ENCODE data around the gene PAQR5. TPM values are rescaled to one million over a fixed set of nuclear protein-coding genes. Genes with fewer than 3 reads are reported as not detected.
A peak's percentile ranks its signal among the peaks of the same experiment; 100 is the strongest.

PAQR5 gene
- total and polyA plus RNA-seq, 7 donors, result 0.08 to 0.39 (median 0.17) TPM; not detected in 1

GRCh38 chr15:69357773-69358771, 59.4 kb downstream of the PAQR5 start:
- H3K36me3 ChIP-seq (ENCODE audit: insufficient read depth in 1 of 2, low read depth in 1 of 2), result no peaks in the 10 kb centered on the region
- 60 to 65% (median 63%) methylated on average over 9 of the region's 9 CpGs for WGBS, 3 donors
- H3K27me3 ChIP-seq (ENCODE audit: insufficient read depth in 3 of 3, low read length in 2 of 3), result no peaks in the 10 kb centered on the region
- DNase-seq (peak in 1 of 2 donors; percentile 11), ATAC-seq (no peak)
- H3K4me1 ChIP-seq, result no peaks in the 10 kb centered on the region
- no peaks in the 10 kb centered on the region for H3K9me3 ChIP-seq
- H3K27ac ChIP-seq, result no peak overlapping the region
- intact Hi-C loops (cut with DNase I), result no loop called here
- no peak for TF ChIP-seq CTCF (IDR thresholded peaks at IDR 0.05)
- H3K4me3 ChIP-seq, result no peak overlapping the region

GRCh38 chr15:69358850-69359249, 60.1 kb downstream of the PAQR5 start:
- H3K27ac ChIP-seq, result no peak overlapping the region
- 88 to 91% (median 90%) methylated on average over 4 of the region's 4 CpGs for WGBS, 3 donors
- no peaks in the 10 kb centered on the region for H3K4me1 ChIP-seq
- TF ChIP-seq CTCF (IDR thresholded peaks at IDR 0.05), result no peak
- no peaks in the 10 kb centered on the region for H3K36me3 ChIP-seq (ENCODE audit: insufficient read depth in 1 of 2, low read depth in 1 of 2)
- intact Hi-C loops (cut with DNase I), result no loop called here
- no peaks in the 10 kb centered on the region for H3K9me3 ChIP-seq
- DNase-seq (no peak), ATAC-seq (no peak)
- H3K4me3 ChIP-seq, result no peak overlapping the region
- H3K27me3 ChIP-seq (ENCODE audit: insufficient read depth in 3 of 3, low read length in 2 of 3), result no peaks in the 10 kb centered on the region

- Histone ChIP-seq H3K27me3 (ENCODE audit: insufficient read depth in 3 of 3, low read length in 2 of 3) (no peaks in the 10 kb centered on the region), H3K36me3 (ENCODE audit: insufficient read depth in 1 of 2, low read depth in 1 of 2) (no peaks in the 10 kb centered on the region), H3K4me1 (no peaks in the 10 kb centered on the region), H3K9me3 (no peaks in the 10 kb centered on the region), H3K27ac (no peak overlapping the region), H3K4me3 (no peak overlapping the region)
- WGBS, 3 donors, result 94 to 97% (median 96%) methylated on average over 3 of the region's 3 CpGs
- ATAC-seq (no peak), DNase-seq (no peak)
- intact Hi-C loops (cut with DNase I), result no loop called here
- TF ChIP-seq CTCF (IDR thresholded peaks at IDR 0.05), result no peak
Observed at GRCh38 chr15:69359722-69360121, 61.0 kb downstream of the PAQR5 start.

GRCh38 chr15:69360642-69361041, 61.9 kb downstream of the PAQR5 start:
- Histone ChIP-seq H3K4me1 (no peaks in the 10 kb centered on the region), H3K36me3 (ENCODE audit: insufficient read depth in 1 of 2, low read depth in 1 of 2) (no peaks in the 10 kb centered on the region), H3K4me3 (no peak overlapping the region), H3K27ac (no peak overlapping the region), H3K9me3 (no peaks in the 10 kb centered on the region), H3K27me3 (ENCODE audit: insufficient read depth in 3 of 3, low read length in 2 of 3) (no peaks in the 10 kb centered on the region)
- DNase-seq (no peak), ATAC-seq (no peak)
- 0 to 2% (median 0%) methylated on average over 1 of the region's 1 CpG for WGBS, 3 donors
- intact Hi-C loops (cut with DNase I), result no loop called here
- no peak for TF ChIP-seq CTCF (IDR thresholded peaks at IDR 0.05)
